ENCODE measurements around the gene MRPS22. TPM values are rescaled to one million over a fixed set of nuclear protein-coding genes. Genes with fewer than 3 reads are reported as not detected.

MRPS22 gene
- total and polyA plus RNA-seq, 9 of the 15 experiments (the other 6 are each of a cell fraction or from before 2014, with no cell fraction given): 148 to 397 (median 229) TPM

DNA sequence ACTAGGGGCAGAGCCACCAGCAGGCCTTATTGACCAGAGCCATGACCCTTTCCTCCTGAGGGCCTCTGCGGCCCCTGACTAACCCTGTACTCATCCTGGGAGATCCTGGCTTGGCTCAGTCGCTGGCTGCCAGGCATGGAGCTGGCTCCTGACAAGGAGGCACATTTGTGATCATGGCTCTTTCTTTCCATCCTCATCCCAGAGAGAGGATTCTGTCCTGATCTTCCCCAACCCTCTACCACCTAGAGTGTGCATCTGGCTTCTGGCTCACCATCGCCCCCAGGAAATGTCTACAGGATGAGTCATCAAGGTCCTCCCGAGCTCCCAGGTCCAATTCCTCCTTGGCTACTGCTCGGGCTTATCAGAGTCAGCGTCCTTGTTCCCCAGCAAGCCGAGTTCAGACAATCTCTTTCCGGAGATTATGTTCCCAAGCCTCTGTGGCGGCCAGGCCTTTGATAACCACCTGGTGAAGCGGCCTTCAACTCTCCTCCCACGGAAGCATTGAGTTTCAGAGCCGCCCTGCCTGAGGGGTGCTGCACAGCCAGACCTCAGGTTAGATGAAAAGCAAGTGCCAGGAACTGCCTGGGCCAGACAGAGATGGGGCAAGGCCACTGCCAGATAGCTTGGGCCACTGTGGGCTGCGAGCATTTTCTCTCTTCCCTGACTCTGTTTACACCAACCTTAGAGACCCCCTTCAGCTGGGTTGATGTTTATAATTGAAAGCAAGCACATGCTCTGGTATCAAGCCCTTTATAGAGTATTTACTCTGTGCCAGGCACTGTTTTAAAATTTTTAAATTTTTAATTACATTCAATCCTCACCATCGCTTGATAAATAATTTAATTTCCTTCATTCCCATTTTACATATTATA lies 44.3 kb upstream of the MRPS22 start (continued):
- TF ChIP-seq RFX1 (IDR thresholded peaks at IDR 0.05): no peak
- no peak for TF ChIP-seq POU5F1 (IDR thresholded peaks at IDR 0.05; ENCODE audit: borderline replicate concordance, low read depth, low read length, partially characterized antibody)
- peak; percentile 6; the same call in 1 of the 2 replicates for TF ChIP-seq SMAD3 (CRISPR knock-in tag; conservative IDR thresholded peaks at IDR 0.05)
- peak; percentile 36 to 65; a peak in 2 of 4 replicates for TF ChIP-seq FOXK2 (conservative IDR thresholded peaks at IDR 0.05 in 1 of 2, IDR thresholded peaks at IDR 0.05 in 1 of 2; ENCODE audit: low read depth in 2 of 2)
- peak; percentile 82; the same call in 1 of the 2 replicates for TF ChIP-seq TRIM28 (IDR thresholded peaks at IDR 0.05)
- TF ChIP-seq, protein P1, sequence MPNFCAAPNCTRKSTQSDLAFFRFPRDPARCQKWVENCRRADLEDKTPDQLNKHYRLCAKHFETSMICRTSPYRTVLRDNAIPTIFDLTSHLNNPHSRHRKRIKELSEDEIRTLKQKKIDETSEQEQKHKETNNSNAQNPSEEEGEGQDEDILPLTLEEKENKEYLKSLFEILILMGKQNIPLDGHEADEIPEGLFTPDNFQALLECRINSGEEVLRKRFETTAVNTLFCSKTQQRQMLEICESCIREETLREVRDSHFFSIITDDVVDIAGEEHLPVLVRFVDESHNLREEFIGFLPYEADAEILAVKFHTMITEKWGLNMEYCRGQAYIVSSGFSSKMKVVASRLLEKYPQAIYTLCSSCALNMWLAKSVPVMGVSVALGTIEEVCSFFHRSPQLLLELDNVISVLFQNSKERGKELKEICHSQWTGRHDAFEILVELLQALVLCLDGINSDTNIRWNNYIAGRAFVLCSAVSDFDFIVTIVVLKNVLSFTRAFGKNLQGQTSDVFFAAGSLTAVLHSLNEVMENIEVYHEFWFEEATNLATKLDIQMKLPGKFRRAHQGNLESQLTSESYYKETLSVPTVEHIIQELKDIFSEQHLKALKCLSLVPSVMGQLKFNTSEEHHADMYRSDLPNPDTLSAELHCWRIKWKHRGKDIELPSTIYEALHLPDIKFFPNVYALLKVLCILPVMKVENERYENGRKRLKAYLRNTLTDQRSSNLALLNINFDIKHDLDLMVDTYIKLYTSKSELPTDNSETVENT (CRISPR knock-in tag; IDR thresholded peaks at IDR 0.05): no peak
- TF ChIP-seq RBM25 (IDR thresholded peaks at IDR 0.05; ENCODE audit: low read depth, low read length, severe bottlenecking): no peak
- TF ChIP-seq PHF20 (IDR thresholded peaks at IDR 0.05; ENCODE audit: partially characterized antibody): peak; percentile 21
- peak; percentile 46 for TF ChIP-seq TBP (optimal IDR thresholded peaks at IDR 0.05; ENCODE audit: low read depth, low read length)
- TF ChIP-seq, protein P2, sequence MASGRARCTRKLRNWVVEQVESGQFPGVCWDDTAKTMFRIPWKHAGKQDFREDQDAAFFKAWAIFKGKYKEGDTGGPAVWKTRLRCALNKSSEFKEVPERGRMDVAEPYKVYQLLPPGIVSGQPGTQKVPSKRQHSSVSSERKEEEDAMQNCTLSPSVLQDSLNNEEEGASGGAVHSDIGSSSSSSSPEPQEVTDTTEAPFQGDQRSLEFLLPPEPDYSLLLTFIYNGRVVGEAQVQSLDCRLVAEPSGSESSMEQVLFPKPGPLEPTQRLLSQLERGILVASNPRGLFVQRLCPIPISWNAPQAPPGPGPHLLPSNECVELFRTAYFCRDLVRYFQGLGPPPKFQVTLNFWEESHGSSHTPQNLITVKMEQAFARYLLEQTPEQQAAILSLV (tag; IDR thresholded peaks at IDR 0.05): 0 out of 2 replicates have a peak, but pooled peaks have one; percentile 16
- no peak for TF ChIP-seq KDM5B (IDR thresholded peaks at IDR 0.05; ENCODE audit: insufficient replicate concordance, low read depth, low read length)
- TF ChIP-seq ZNF253 (CRISPR knock-in tag; conservative IDR thresholded peaks at IDR 0.05): no peak
- peak; percentile 66 for TF ChIP-seq CREM (IDR thresholded peaks at IDR 0.05; ENCODE audit: low read depth)
- no peak for TF ChIP-seq NCOA4 (IDR thresholded peaks at IDR 0.05; ENCODE audit: partially characterized antibody)
- TF ChIP-seq HDAC6 (IDR thresholded peaks at IDR 0.05; ENCODE audit: low read depth, low read length): no peak
- TF ChIP-seq POLR3A (IDR thresholded peaks at IDR 0.05; ENCODE audit: borderline replicate concordance, extremely low read depth, insufficient read depth, insufficient read length): no peak
- TF ChIP-seq SMARCA4 (IDR thresholded peaks at IDR 0.05): peak; percentile 99
- TF ChIP-seq, protein P3, sequence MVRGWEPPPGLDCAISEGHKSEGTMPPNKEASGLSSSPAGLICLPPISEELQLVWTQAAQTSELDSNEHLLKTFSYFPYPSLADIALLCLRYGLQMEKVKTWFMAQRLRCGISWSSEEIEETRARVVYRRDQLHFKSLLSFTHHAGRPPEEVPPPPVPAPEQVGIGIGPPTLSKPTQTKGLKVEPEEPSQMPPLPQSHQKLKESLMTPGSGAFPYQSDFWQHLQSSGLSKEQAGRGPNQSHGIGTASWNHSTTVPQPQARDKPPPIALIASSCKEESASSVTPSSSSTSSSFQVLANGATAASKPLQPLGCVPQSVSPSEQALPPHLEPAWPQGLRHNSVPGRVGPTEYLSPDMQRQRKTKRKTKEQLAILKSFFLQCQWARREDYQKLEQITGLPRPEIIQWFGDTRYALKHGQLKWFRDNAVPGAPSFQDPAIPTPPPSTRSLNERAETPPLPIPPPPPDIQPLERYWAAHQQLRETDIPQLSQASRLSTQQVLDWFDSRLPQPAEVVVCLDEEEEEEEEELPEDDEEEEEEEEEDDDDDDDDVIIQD (CRISPR knock-in tag; IDR thresholded peaks at IDR 0.05): no peak
- TF ChIP-seq, protein P4, sequence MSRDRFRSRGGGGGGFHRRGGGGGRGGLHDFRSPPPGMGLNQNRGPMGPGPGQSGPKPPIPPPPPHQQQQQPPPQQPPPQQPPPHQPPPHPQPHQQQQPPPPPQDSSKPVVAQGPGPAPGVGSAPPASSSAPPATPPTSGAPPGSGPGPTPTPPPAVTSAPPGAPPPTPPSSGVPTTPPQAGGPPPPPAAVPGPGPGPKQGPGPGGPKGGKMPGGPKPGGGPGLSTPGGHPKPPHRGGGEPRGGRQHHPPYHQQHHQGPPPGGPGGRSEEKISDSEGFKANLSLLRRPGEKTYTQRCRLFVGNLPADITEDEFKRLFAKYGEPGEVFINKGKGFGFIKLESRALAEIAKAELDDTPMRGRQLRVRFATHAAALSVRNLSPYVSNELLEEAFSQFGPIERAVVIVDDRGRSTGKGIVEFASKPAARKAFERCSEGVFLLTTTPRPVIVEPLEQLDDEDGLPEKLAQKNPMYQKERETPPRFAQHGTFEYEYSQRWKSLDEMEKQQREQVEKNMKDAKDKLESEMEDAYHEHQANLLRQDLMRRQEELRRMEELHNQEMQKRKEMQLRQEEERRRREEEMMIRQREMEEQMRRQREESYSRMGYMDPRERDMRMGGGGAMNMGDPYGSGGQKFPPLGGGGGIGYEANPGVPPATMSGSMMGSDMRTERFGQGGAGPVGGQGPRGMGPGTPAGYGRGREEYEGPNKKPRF (IDR thresholded peaks at IDR 0.05; ENCODE audit: low read depth, low read length): no peak
- no peak for TF ChIP-seq PYGO2 (tag; IDR thresholded peaks at IDR 0.05)
